HCT116 (cell line): ENCODE data around the gene SLC9A9. TPM values are rescaled to one million over a fixed set of nuclear protein-coding genes. Genes with fewer than 3 reads are reported as not detected.

Experiments
- ATAC-seq: fragments of 200-7000 bp; cut with Tn5 transposase; 2 replicates; pipeline ENCODE4 v1.9.1; 2020; ENCODE audit warnings: mild to moderate bottlenecking, moderate library complexity
- BruUV-seq: library from RNA; stranded (reverse); fragments of 400-500 nt; replicated peaks from 2 replicates; lab custom pipeline; 2021; lab: Mats Ljungman, UMichigan
- CTCF ChIA-PET: fragments of 300-600 bp; sonication (Branson Sonifier 250); formaldehyde crosslinking; loops from one replicate; lab custom pipeline; 2021; ENCODE audit warnings: antibody characterized with exemption; lab: Charles Lee
- POLR2A ChIA-PET: fragments of 300-600, 350-600 bp; sonication (Branson Sonifier 250); formaldehyde crosslinking; loops from one replicate; lab custom pipeline; 2021; ENCODE audit warnings: antibody characterized with exemption; lab: Charles Lee
- RAD21 ChIA-PET, 2 experiments: fragments of 300-600 bp; sonication (Branson Sonifier 250); formaldehyde crosslinking; loops; one replicate each; lab custom pipeline; 2023; ENCODE audit warnings: low total read pairs in 2 of 2; ENCODE audit not compliant: uncharacterized antibody in 2 of 2, unreplicated experiment in 2 of 2, low non-redundant PET in 1 of 2; lab: Charles Lee
- DNase-seq: peaks from one replicate; pipeline ENCODE4 v3.0.0-alpha.2; 2010; ENCODE audit warnings: low read depth, low spot score
- H2AFZ ChIP-seq: fragments of 200-600 bp; shearing (Covaris generic), sonication (generic); 2 replicates; pipeline ENCODE4 v1.6.1; 2017; ENCODE audit warnings: low read depth, mixed run types, mixed read lengths, antibody characterized with exemption, low read length; ENCODE audit not compliant: poor library complexity, severe bottlenecking
- H3K27ac ChIP-seq: 2 replicates; pipeline ENCODE4 v1.5.1; 2012; ENCODE audit warnings: low read depth, low read length
- H3K27me3 ChIP-seq: fragments of 200-600 bp; sonication (generic); 2 replicates; pipeline ENCODE4 v1.6.1; 2016; ENCODE audit warnings: mixed run types, low read length, mixed read lengths; ENCODE audit not compliant: insufficient read depth
- H3K36me3 ChIP-seq, 2 experiments: fragments of 200-500 bp in 1 of 2; fragments of 200-600 bp in 1 of 2; sonication (Bioruptor generic) in 1 of 2; sonication (generic) in 1 of 2; 2 replicates each; pipeline versions ENCODE4 v1.5.1 to v1.6.1; 2014 to 2016; ENCODE audit warnings: low read length in 2 of 2, inconsistent platforms in 1 of 2, mixed read lengths in 1 of 2, mixed run types in 1 of 2; ENCODE audit not compliant: insufficient read depth in 2 of 2, control insufficient read depth in 1 of 2
- H3K4me1 ChIP-seq, 2 experiments: fragments of 200-600 bp in 1 of 2; sonication (generic) in 1 of 2; 2 replicates each; pipeline versions ENCODE4 v1.5.1 to v1.6.1; 2012 to 2017; ENCODE audit warnings: low read length in 2 of 2, inconsistent platforms in 1 of 2, mild to moderate bottlenecking in 1 of 2, mixed read lengths in 1 of 2, mixed run types in 1 of 2, moderate library complexity in 1 of 2; ENCODE audit not compliant: insufficient read depth in 2 of 2, control insufficient read depth in 1 of 2
- H3K4me2 ChIP-seq: fragments of 200-600 bp; sonication (generic); 2 replicates; pipeline ENCODE4 v1.6.1; 2017; ENCODE audit warnings: mixed run types, low read length, mixed read lengths
- H3K4me3 ChIP-seq, 2 experiments: fragments of 200-600 bp in 1 of 2; sonication (generic) in 1 of 2; replicated peaks in 1 of 2; 2 replicates each; pipeline ENCODE4 v1.5.1; 2011 to 2016; ENCODE audit warnings: low read length in 2 of 2, control low read depth in 1 of 2, low read depth in 1 of 2, mild to moderate bottlenecking in 1 of 2, mixed read lengths in 1 of 2, mixed run types in 1 of 2
- H3K79me2 ChIP-seq: fragments of 200-600 bp; sonication (generic); 2 replicates; pipeline ENCODE4 v1.6.1; 2017; ENCODE audit warnings: mild to moderate bottlenecking, mixed run types, low read length, moderate library complexity, mixed read lengths; ENCODE audit not compliant: insufficient read depth
- H3K9ac ChIP-seq: fragments of 200-600 bp; sonication (generic); 2 replicates; pipeline ENCODE4 v1.6.1; 2016; ENCODE audit warnings: low read length, mixed read lengths
- H3K9me2 ChIP-seq: fragments of 200-600 bp; sonication (generic), shearing (Covaris generic); 2 replicates; pipeline ENCODE4 v1.6.1; 2017; ENCODE audit warnings: mixed run types, mild to moderate bottlenecking, moderate library complexity; ENCODE audit not compliant: insufficient read depth
- H3K9me3 ChIP-seq, 2 experiments: fragments of 200-500 bp in 1 of 2; fragments of 200-600 bp in 1 of 2; sonication (Bioruptor generic) in 1 of 2; sonication (generic) in 1 of 2; 2 replicates each; pipeline ENCODE4 v1.6.1; 2014 to 2017; ENCODE audit warnings: low read length in 2 of 2, mixed read lengths in 2 of 2, inconsistent platforms in 1 of 2, low read depth in 1 of 2, mild to moderate bottlenecking in 1 of 2, mixed run types in 1 of 2, moderate library complexity in 1 of 2; ENCODE audit not compliant: control insufficient read depth in 1 of 2, insufficient read depth in 1 of 2
- H4K20me1 ChIP-seq: fragments of 200-600 bp; sonication (generic), shearing (Covaris generic); 2 replicates; pipeline ENCODE4 v1.6.1; 2017; ENCODE audit warnings: mixed run types, mild to moderate bottlenecking, moderate library complexity; ENCODE audit not compliant: insufficient read depth
- EZH2phosphoT487 ChIP-seq: fragments of 200-600 bp; IDR thresholded peaks from 2 replicates; pipeline ENCODE4 v1.6.1; 2018; ENCODE audit warnings: antibody characterized with exemption, borderline replicate concordance
- FOSL1 ChIP-seq: IDR thresholded peaks from 2 replicates; pipeline ENCODE4 v1.6.1; 2012; ENCODE audit warnings: low read depth
- POLR2AphosphoS5 ChIP-seq: IDR thresholded peaks from 2 replicates; pipeline ENCODE4 v1.6.1; 2011; ENCODE audit warnings: mild to moderate bottlenecking, low read depth, low read length, moderate library complexity
- SRF ChIP-seq: IDR thresholded peaks from 2 replicates; pipeline ENCODE4 v1.6.1; 2012; ENCODE audit warnings: low read depth
- ZFX ChIP-seq: fragments of 450-650 bp; IDR thresholded peaks from 2 replicates; pipeline ENCODE4 v1.6.1; 2017
- intact Hi-C: fragments of 100-400 bp; cut with micrococcal nuclease; formaldehyde crosslinking; loops from 2 replicates; pipeline ENCODE4 v1.10.0; 2022
- total RNA-seq: library from RNA; stranded (reverse); gene quantifications from one replicate; pipeline ENCODE4 v1.2.1, GENCODE V29; 2021; ENCODE audit not compliant: unreplicated experiment
- TF ChIP-seq, protein P1 (sequence below): IDR thresholded peaks from 2 replicates; pipeline ENCODE4 v1.6.1; 2012; ENCODE audit warnings: low read depth
- TF ChIP-seq, protein P2 (sequence below), 3 experiments: fragments of 200-600 bp in 1 of 3; sonication (generic) in 1 of 3; IDR thresholded peaks in 2 of 3; conservative IDR thresholded peaks in 1 of 3; 2 replicates each; pipeline ENCODE4 v1.5.1; 2012 to 2017; ENCODE audit warnings: low read depth in 2 of 3, low read length in 2 of 3, antibody characterized with exemption in 1 of 3, borderline replicate concordance in 1 of 3, control low read depth in 1 of 3, mild to moderate bottlenecking in 1 of 3, mixed read lengths in 1 of 3, mixed run types in 1 of 3, moderate library complexity in 1 of 3; ENCODE audit not compliant: insufficient read depth in 1 of 3

The SLC9A9 gene
- total RNA-seq, 1 experiment from 2014 or later = 0.20 TPM

DNA sequence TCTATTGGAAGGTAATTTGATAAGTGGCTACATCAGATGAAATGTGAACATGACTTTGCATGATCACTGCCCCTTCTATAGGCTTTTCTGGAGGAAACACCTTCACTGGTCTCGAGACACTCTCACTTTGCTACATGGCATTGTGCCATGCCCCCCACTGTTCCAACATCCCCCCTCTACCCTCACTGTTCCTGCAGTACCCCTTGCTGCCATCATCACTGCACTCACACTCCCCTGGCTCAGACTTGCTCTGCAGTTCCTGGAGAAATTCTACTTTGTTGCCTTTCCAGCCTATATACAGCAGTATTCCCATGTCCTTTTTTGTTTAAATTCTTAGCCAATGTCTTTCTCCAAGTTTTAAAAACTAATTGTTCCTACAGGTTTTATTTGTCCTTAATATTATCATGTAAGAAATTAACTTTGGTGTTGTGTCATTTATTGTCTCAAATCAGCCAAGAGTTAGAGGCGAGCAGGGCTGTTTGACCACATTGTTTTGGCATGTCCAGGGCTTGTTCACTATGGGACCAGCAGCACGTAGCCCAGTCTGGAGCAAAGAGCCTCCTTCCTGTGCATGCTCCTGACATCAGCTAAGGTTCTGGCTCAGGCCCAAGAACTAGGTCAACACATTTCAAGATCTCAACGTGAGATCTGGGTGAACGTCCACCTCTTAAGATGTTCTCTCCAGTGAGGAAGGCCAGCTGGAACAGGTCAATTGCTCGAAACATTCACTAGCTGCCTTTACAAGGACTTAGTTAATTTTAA, 246.4 kb downstream of the SLC9A9 start:
- no peaks in the 10 kb centered on the region for H3K4me1 ChIP-seq
- H3K79me2 ChIP-seq = no peaks in the 10 kb centered on the region
- no peak overlapping the region for H2AFZ ChIP-seq
- intact Hi-C loops = no loop called here
- BruUV-seq = no TSS peak
- no peak overlapping the region for H3K9ac ChIP-seq
- TF ChIP-seq FOSL1 (no peak), SRF (no peak), ZFX (no peak), EZH2phosphoT487 (no peak), POLR2AphosphoS5 (no peak)
- TF ChIP-seq, protein P1, sequence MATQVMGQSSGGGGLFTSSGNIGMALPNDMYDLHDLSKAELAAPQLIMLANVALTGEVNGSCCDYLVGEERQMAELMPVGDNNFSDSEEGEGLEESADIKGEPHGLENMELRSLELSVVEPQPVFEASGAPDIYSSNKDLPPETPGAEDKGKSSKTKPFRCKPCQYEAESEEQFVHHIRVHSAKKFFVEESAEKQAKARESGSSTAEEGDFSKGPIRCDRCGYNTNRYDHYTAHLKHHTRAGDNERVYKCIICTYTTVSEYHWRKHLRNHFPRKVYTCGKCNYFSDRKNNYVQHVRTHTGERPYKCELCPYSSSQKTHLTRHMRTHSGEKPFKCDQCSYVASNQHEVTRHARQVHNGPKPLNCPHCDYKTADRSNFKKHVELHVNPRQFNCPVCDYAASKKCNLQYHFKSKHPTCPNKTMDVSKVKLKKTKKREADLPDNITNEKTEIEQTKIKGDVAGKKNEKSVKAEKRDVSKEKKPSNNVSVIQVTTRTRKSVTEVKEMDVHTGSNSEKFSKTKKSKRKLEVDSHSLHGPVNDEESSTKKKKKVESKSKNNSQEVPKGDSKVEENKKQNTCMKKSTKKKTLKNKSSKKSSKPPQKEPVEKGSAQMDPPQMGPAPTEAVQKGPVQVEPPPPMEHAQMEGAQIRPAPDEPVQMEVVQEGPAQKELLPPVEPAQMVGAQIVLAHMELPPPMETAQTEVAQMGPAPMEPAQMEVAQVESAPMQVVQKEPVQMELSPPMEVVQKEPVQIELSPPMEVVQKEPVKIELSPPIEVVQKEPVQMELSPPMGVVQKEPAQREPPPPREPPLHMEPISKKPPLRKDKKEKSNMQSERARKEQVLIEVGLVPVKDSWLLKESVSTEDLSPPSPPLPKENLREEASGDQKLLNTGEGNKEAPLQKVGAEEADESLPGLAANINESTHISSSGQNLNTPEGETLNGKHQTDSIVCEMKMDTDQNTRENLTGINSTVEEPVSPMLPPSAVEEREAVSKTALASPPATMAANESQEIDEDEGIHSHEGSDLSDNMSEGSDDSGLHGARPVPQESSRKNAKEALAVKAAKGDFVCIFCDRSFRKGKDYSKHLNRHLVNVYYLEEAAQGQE = no peak
- TF ChIP-seq, protein P2, sequence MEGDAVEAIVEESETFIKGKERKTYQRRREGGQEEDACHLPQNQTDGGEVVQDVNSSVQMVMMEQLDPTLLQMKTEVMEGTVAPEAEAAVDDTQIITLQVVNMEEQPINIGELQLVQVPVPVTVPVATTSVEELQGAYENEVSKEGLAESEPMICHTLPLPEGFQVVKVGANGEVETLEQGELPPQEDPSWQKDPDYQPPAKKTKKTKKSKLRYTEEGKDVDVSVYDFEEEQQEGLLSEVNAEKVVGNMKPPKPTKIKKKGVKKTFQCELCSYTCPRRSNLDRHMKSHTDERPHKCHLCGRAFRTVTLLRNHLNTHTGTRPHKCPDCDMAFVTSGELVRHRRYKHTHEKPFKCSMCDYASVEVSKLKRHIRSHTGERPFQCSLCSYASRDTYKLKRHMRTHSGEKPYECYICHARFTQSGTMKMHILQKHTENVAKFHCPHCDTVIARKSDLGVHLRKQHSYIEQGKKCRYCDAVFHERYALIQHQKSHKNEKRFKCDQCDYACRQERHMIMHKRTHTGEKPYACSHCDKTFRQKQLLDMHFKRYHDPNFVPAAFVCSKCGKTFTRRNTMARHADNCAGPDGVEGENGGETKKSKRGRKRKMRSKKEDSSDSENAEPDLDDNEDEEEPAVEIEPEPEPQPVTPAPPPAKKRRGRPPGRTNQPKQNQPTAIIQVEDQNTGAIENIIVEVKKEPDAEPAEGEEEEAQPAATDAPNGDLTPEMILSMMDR (IDR thresholded peaks at IDR 0.05 in 2 of 3, conservative IDR thresholded peaks at IDR 0.05 in 1 of 3; ENCODE audit: borderline replicate concordance in 1 of 3, insufficient read depth in 1 of 3, low read depth in 2 of 3, low read length in 2 of 3) = no peak
- no peak for ATAC-seq
- H3K27me3 ChIP-seq = no peaks in the 10 kb centered on the region
- no peaks in the 10 kb centered on the region for H3K9me2 ChIP-seq
- RAD21 ChIA-PET = no interaction called here
- no peak overlapping the region for H3K4me3 ChIP-seq
- H4K20me1 ChIP-seq = no peaks in the 10 kb centered on the region
- CTCF ChIA-PET = no interaction called here
- no peak overlapping the region for H3K27ac ChIP-seq
- DNase-seq = no peak
- H3K9me3 ChIP-seq = no peaks in the 10 kb centered on the region
- no peak overlapping the region for H3K4me2 ChIP-seq
- no peaks in the 10 kb centered on the region for H3K36me3 ChIP-seq
- POLR2A ChIA-PET = no interaction called here
